Fibroblast of mammary gland (primary cell): ENCODE measurements around the gene TMEM248.
A peak's percentile ranks its signal among the peaks of the same experiment; 100 is the strongest.
"Not testable (repeated sequence)": the region's sequence is repeated elsewhere in the genome, so short reads cannot be mapped to it uniquely, and the experiment has no call there.

Source experiments
- DNase-seq: peaks from one replicate; pipeline ENCODE4 v3.0.0-alpha.2; 2010; ENCODE audit warnings: low read depth
- H3K4me3 ChIP-seq: 2 replicates; pipeline ENCODE4 v1.5.1; 2011; ENCODE audit warnings: low read depth, mild to moderate bottlenecking, low read length, moderate library complexity; ENCODE audit not compliant: control insufficient read depth
- TF ChIP-seq, protein P1 (sequence below): conservative IDR thresholded peaks from 2 replicates; pipeline ENCODE4 v1.5.1; 2011; ENCODE audit warnings: low read depth, low read length, inconsistent platforms; ENCODE audit not compliant: control insufficient read depth, insufficient read depth

TMEM248 gene, protein sequence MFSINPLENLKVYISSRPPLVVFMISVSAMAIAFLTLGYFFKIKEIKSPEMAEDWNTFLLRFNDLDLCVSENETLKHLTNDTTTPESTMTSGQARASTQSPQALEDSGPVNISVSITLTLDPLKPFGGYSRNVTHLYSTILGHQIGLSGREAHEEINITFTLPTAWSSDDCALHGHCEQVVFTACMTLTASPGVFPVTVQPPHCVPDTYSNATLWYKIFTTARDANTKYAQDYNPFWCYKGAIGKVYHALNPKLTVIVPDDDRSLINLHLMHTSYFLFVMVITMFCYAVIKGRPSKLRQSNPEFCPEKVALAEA

GRCh38 chr7:66920769-66921395, at the start of gene TMEM248:
TSS of gene TMEM248 (plus strand) at chr7:66921225. CDS start at chr7:66941866, 20,641 bp downstream.
- DNase-seq: peak; percentile 79
- TF ChIP-seq, protein P1, sequence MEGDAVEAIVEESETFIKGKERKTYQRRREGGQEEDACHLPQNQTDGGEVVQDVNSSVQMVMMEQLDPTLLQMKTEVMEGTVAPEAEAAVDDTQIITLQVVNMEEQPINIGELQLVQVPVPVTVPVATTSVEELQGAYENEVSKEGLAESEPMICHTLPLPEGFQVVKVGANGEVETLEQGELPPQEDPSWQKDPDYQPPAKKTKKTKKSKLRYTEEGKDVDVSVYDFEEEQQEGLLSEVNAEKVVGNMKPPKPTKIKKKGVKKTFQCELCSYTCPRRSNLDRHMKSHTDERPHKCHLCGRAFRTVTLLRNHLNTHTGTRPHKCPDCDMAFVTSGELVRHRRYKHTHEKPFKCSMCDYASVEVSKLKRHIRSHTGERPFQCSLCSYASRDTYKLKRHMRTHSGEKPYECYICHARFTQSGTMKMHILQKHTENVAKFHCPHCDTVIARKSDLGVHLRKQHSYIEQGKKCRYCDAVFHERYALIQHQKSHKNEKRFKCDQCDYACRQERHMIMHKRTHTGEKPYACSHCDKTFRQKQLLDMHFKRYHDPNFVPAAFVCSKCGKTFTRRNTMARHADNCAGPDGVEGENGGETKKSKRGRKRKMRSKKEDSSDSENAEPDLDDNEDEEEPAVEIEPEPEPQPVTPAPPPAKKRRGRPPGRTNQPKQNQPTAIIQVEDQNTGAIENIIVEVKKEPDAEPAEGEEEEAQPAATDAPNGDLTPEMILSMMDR: no peak
- H3K4me3 ChIP-seq: peak within 1 kb of the TSS; percentile 93

DNA sequence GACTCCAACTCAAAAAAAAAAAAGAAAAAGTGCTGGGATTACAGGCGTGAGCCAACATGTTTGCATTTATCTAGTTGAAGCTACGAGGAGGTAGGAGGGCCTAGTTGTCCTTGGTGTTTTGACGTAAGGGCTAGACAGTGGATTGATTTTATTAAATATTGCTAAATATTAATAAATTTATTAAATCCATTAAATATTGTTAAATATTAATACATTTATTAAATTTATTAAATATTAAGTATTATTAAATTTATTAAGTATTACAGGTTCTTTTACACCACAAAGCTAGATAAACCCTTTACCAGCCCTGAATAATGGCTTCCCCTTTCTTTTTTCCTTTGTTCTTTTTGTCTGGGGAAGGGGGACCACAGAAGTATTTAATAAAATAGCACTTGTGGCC, 47.5 kb upstream of the TMEM248 start:
- TF ChIP-seq, protein P1: no peak
- no peak overlapping the region for H3K4me3 ChIP-seq
- DNase-seq: no peak

DNA sequence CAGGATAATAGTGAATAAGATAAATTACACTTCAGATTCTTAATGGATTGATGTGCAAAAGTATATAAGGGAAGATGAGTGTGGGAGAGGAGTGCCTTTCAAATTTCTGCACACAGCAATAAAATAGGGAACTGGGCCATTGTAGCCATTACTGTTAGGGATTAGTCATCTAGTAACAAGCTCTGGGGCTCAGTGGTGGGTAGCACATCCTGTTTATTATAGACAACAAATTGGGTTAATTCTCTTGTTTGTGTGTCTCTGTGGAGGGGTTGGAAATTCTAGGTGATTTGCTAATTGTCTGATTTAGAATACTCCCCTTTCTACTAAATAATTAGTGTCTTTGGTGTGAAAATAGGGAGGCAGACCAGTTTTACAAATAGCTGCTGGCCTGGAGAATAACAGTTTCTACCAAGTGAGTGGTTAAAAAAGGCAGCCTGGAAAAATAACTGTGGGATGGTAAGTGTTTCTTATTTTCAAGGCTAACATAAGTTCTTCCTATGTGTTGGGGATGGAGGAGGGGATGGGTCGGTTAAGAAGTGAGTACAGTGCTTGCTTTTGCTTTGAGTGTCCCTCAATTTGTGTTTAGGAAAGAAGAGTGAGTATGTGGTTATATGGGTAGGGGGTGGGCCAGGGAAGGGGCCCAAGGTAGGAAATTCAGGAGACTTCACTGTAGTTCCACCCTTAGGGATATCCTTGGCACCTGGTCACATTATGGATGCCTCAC, 43.3 kb upstream of the TMEM248 start:
- TF ChIP-seq, protein P1: no peak
- peak; percentile 21 for DNase-seq
- no peak overlapping the region for H3K4me3 ChIP-seq

DNA sequence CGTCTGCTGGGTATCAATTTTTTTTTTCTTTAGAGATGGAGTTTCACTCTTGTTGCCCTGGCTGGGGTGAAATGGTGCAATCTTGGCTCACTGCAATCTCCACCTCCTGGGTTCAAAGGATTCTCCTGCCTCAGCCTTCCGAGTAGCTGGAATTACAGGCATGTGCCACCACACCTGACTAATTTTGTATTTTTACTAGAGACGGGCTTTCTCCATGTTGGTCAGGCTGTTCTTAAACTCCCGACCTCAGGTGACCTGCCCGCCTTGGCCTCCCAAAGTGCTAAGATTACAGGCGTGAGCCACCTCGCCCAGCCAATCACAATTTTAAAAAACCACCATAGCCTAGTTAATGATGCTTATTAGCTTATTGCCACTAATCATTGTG, 42.7 kb upstream of the TMEM248 start:
- H3K4me3 ChIP-seq, DNase-seq: not testable (repeated sequence)

- TF ChIP-seq, protein P1: no peak
- H3K4me3 ChIP-seq: no peak overlapping the region
- no peak for DNase-seq
Observed at GRCh38 chr7:66880053-66880452, 41.0 kb upstream of the TMEM248 start.

DNA sequence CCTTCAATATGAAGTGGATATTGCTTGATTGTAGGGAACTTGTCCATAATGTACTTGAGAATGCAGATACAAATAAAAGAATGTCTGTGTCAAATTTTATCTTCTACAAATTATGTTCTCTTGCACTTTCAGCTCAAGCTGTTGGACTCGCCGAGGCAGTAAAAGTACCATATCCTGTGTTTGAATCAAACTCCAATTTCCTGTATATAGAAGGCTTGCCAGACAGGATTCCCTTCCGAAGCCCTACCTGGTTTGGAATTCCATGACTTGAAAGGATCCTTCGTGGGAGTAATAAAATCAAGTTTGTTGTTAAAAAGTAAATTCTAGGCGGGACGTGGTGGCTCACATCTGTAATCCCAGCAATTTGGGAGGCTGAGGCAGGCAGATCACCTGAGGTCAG, 40.4 kb upstream of the TMEM248 start:
- DNase-seq: not testable (repeated sequence)

DNA sequence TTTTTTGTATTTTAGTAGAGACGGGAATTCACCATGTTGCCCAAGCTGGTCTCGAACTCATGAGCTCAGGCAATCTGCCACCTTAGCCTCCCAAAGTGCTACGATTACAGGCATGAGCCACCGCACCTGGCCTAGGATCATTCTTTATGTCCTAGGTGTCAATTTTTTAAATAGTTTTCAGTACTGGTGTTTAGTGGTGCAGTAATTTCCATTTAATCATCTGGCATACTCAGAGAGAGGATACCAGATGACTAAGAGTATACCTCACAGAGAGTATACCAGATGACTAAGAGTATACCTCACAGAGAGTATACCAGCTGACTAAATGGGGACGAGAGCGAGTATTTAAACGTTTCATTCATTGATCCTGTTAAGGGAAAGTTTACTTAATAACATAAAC, 37.3 kb upstream of the TMEM248 start:
- peak; percentile 60 for DNase-seq
- no peak overlapping the region for H3K4me3 ChIP-seq
- TF ChIP-seq, protein P1: no peak

More for the DNA sequence above, 40.4 kb upstream of the TMEM248 start:
- not testable (repeated sequence) for H3K4me3 ChIP-seq

DNA sequence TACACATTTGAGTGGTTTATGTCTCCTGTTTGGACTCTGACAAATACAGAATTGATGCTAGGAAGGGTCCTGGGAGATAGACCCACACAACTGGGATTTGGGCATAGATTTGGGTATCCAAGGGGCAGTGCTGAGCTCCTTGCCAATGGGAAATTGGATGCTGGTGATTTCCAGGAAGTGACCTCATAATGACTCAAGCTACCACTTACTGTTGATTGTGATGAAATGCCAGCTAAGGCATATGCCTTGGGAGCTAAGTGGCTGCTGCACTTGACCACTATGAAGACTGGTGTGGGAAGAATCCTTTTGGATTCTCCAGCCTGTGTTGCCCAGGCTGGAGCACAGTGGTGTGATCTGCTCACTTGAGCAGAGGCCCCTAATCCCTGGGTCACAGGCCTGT, 36.5 kb upstream of the TMEM248 start:
- H3K4me3 ChIP-seq: not testable (repeated sequence)
- peak; percentile 65 for DNase-seq
